ENCODE data around the gene ORC3. TPM values are rescaled to one million over a fixed set of nuclear protein-coding genes. Genes with fewer than 3 reads are reported as not detected.
A peak's percentile ranks its signal among the peaks of the same experiment; 100 is the strongest.
"Not testable (repeated sequence)": the region's sequence is repeated elsewhere in the genome, so short reads cannot be mapped to it uniquely, and the experiment has no call there.

ORC3 gene
- total RNA-seq, 1 donor from 2014 or later, result 10.4 TPM

GRCh38 chr6:87661503-87661902 lies 71.6 kb downstream of the ORC3 start:
- no peak for ATAC-seq

GRCh38 chr6:87663434-87663833 lies 73.5 kb downstream of the ORC3 start:
- no peak for ATAC-seq

GRCh38 chr6:87664921-87665485 lies 75.1 kb downstream of the ORC3 start:
- ATAC-seq, result no peak

GRCh38 chr6:87667032-87667431 lies 77.1 kb downstream of the ORC3 start:
- no peak for ATAC-seq

GRCh38 chr6:87668013-87668412 lies 78.1 kb downstream of the ORC3 start:
- no peak for ATAC-seq

- ATAC-seq, result peak; percentile 35
Observed at GRCh38 chr6:87669051-87669450, 79.1 kb downstream of the ORC3 start.

GRCh38 chr6:87670707-87671106 lies 80.8 kb downstream of the ORC3 start:
- no peak for ATAC-seq

GRCh38 chr6:87671555-87672029 lies 81.7 kb downstream of the ORC3 start:
- ATAC-seq, result peak; percentile 15

- no peak for ATAC-seq
Observed at GRCh38 chr6:87672641-87673040, 82.7 kb downstream of the ORC3 start.

- no peak for ATAC-seq
Observed at GRCh38 chr6:87673237-87673636, 83.3 kb downstream of the ORC3 start.

GRCh38 chr6:87674290-87674689 lies 84.4 kb downstream of the ORC3 start:
- ATAC-seq, result no peak

GRCh38 chr6:87675004-87675681 lies 85.2 kb downstream of the ORC3 start:
- ATAC-seq, result peak; percentile 39

- no peak for ATAC-seq
Observed at GRCh38 chr6:87682310-87682709, 92.4 kb downstream of the ORC3 start.

- ATAC-seq, result no peak
Observed at GRCh38 chr6:87683890-87684289, 94.0 kb downstream of the ORC3 start.

- no peak for ATAC-seq
Observed at GRCh38 chr6:87684895-87685654, 95.1 kb downstream of the ORC3 start.

- not testable (repeated sequence) for ATAC-seq
Observed at GRCh38 chr6:87686636-87687205, 96.8 kb downstream of the ORC3 start.

- ATAC-seq, result no peak
Observed at GRCh38 chr6:87687296-87687695, 97.4 kb downstream of the ORC3 start.

- ATAC-seq, result not testable (repeated sequence)
Observed at GRCh38 chr6:87687893-87688292, 98.0 kb downstream of the ORC3 start.

- ATAC-seq, result no peak
Observed at GRCh38 chr6:87690441-87690840, 100.5 kb downstream of the ORC3 start.

- ATAC-seq, result no peak
Observed at GRCh38 chr6:87692086-87692485, 102.2 kb downstream of the ORC3 start.

GRCh38 chr6:87696817-87697216 lies 106.9 kb downstream of the ORC3 start:
- not testable (repeated sequence) for ATAC-seq

- ATAC-seq, result no peak
Observed at GRCh38 chr6:87697581-87698546, 107.9 kb downstream of the ORC3 start.
